K562 (cell line): ENCODE data around the gene DCP2. TPM values are rescaled to one million over a fixed set of nuclear protein-coding genes. Genes with fewer than 3 reads are reported as not detected.

Experiments
- CC2D1A ChIP-seq: fragments of 450-650 bp; IDR thresholded peaks from 2 replicates; pipeline ENCODE4 v1.6.1; 2017; ENCODE audit warnings: mild to moderate bottlenecking
- CEBPB ChIP-seq: fragments of 450-650 bp; IDR thresholded peaks from 2 replicates; pipeline ENCODE4 v1.6.1; 2016; ENCODE audit warnings: missing genetic modification characterization, missing compliant biosample characterization
- CREBBP ChIP-seq: IDR thresholded peaks from one replicate; pipeline ENCODE4 v1.6.1; 2012; ENCODE audit warnings: low read depth, mild to moderate bottlenecking, control low read depth, inconsistent platforms, low read length
- EP400 ChIP-seq: fragments of 450-650 bp; IDR thresholded peaks from 2 replicates; pipeline ENCODE4 v1.6.1; 2017; ENCODE audit warnings: antibody characterized with exemption, mild to moderate bottlenecking, moderate library complexity
- EZH2 ChIP-seq: IDR thresholded peaks from 2 replicates; pipeline ENCODE4 v1.6.1; 2012; ENCODE audit warnings: low read depth, mild to moderate bottlenecking, inconsistent platforms, low read length, borderline replicate concordance
- FOXK1 ChIP-seq: sonication (generic); formaldehyde crosslinking; IDR thresholded peaks from 2 replicates; pipeline ENCODE4 v1.8.0; 2022; ENCODE audit warnings: missing genetic modification reagents, mild to moderate bottlenecking, borderline replicate concordance
- FOXP1 ChIP-seq: sonication (generic); formaldehyde crosslinking; IDR thresholded peaks from 2 replicates; pipeline ENCODE4 v1.8.0; 2022; ENCODE audit warnings: mild to moderate bottlenecking, missing genetic modification reagents
- KAT8 ChIP-seq: fragments of 450-650 bp; IDR thresholded peaks from 2 replicates; pipeline ENCODE4 v1.6.1; 2016; ENCODE audit warnings: low read depth, mild to moderate bottlenecking
- LEF1 ChIP-seq: fragments of 450-650 bp; IDR thresholded peaks from 2 replicates; pipeline ENCODE4 v1.6.1; 2016; ENCODE audit warnings: mild to moderate bottlenecking
- MCM3 ChIP-seq: fragments of 450-650 bp; IDR thresholded peaks from 2 replicates; pipeline ENCODE4 v1.6.1; 2016
- MECOM ChIP-seq: fragments of 250-450 bp; sonication (Bioruptor Pico); IDR thresholded peaks from 2 replicates; pipeline ENCODE4 v1.8.0; 2022; ENCODE audit warnings: inconsistent platforms
- NFIC ChIP-seq: fragments of 450-650 bp; IDR thresholded peaks from 2 replicates; pipeline ENCODE4 v1.6.1; 2017; ENCODE audit warnings: mild to moderate bottlenecking, inconsistent platforms
- NFRKB ChIP-seq: fragments of 450-650 bp; IDR thresholded peaks from 2 replicates; pipeline ENCODE4 v1.6.1; 2016; ENCODE audit warnings: low read depth
- NR4A1 ChIP-seq, 2 experiments: fragments of 250-450 bp in 1 of 2; fragments of 450-650 bp in 1 of 2; sonication (Bioruptor Pico) in 1 of 2; IDR thresholded peaks; 2 replicates each; pipeline versions ENCODE4 v1.4.0 to v1.6.1; 2016 to 2020; ENCODE audit warnings: mild to moderate bottlenecking in 2 of 2, missing compliant biosample characterization in 1 of 2, missing genetic modification characterization in 1 of 2, moderate library complexity in 1 of 2
- SMARCE1 ChIP-seq: fragments of 450-650 bp; IDR thresholded peaks from 2 replicates; pipeline ENCODE4 v1.7.1; 2016; ENCODE audit warnings: mild to moderate bottlenecking
- STAT6 ChIP-seq: sonication (generic); formaldehyde crosslinking; IDR thresholded peaks from 2 replicates; pipeline ENCODE4 v1.8.1; 2023; ENCODE audit warnings: mild to moderate bottlenecking, missing genetic modification reagents
- TFAM ChIP-seq: fragments of 250-450 bp; sonication (Bioruptor Pico); conservative IDR thresholded peaks from 2 replicates; pipeline ENCODE4 v1.5.0; 2021; ENCODE audit warnings: mild to moderate bottlenecking, moderate library complexity
- ZBTB9 ChIP-seq: fragments of 450-650 bp; formaldehyde crosslinking; IDR thresholded peaks from 2 replicates; pipeline ENCODE4 v1.4.0; 2020; ENCODE audit warnings: mild to moderate bottlenecking, moderate library complexity
- ZFP1 ChIP-seq: fragments of 450-650 bp; formaldehyde crosslinking; IDR thresholded peaks from 2 replicates; pipeline ENCODE4 v1.4.0; 2020; ENCODE audit warnings: mild to moderate bottlenecking, mixed read lengths
- ZNF12 ChIP-seq: sonication (generic); formaldehyde crosslinking; IDR thresholded peaks from 2 replicates; pipeline ENCODE4 v1.4.0; 2020; ENCODE audit warnings: mild to moderate bottlenecking, missing genetic modification reagents
- ZNF311 ChIP-seq: fragments of 250-450 bp; sonication (Bioruptor Pico); IDR thresholded peaks from 2 replicates; pipeline ENCODE4 v1.4.0; 2020; ENCODE audit warnings: mild to moderate bottlenecking, moderate library complexity
- ZNF512 ChIP-seq: IDR thresholded peaks from 2 replicates; pipeline ENCODE4 v1.6.1; 2016; ENCODE audit warnings: missing genetic modification characterization, missing compliant biosample characterization
- ZNF655 ChIP-seq: fragments of 250-450 bp; sonication (Bioruptor Pico); IDR thresholded peaks from 2 replicates; pipeline ENCODE4 v1.5.0; 2021
- ZNF699 ChIP-seq: fragments of 250-450 bp; sonication (Bioruptor Pico); IDR thresholded peaks from 2 replicates; pipeline ENCODE4 v1.8.0; 2021; ENCODE audit warnings: mild to moderate bottlenecking, moderate library complexity; ENCODE audit not compliant: insufficient replicate concordance
- polyA plus RNA-seq, 8 experiments: library from polyadenylated mRNA; depleted of rRNA in 4 of 8; stranded (reverse) in 5 of 8; unstranded in 3 of 8; fragments of >200 nt; fragmentation: Nextera tagmentation in 2 of 8; fragmentation: Illumina TruSeq in 1 of 8; extraction: Ambion mirVana in 2 of 8; extraction: Trizol in 1 of 8; gene quantifications; 2 replicates each; pipeline versions ENCODE4 v1.2.1 to v1.2.3, GENCODE V29; 2011 to 2014; ENCODE audit warnings: inconsistent platforms in 1 of 8, missing spikeins in 1 of 8
- total RNA-seq, 7 experiments: library from RNA; depleted of rRNA in 6 of 7; stranded (reverse); fragments of >200 nt in 6 of 7; fragmentation: Illumina TruSeq in 2 of 7; extraction: Trizol in 2 of 7; gene quantifications; 2 replicates each; pipeline versions ENCODE4 v1.2.1 to v1.2.3, GENCODE V29; 2011 to 2021; ENCODE audit warnings: low replicate concordance in 1 of 7

Gene DCP2
- total and polyA plus RNA-seq, 9 of the 15 experiments (the other 6 are each of a cell fraction or from before 2014, with no cell fraction given): 25.9 to 109 (median 46.7) TPM

- peak; percentile 45 for TF ChIP-seq ZNF512 (tag)
- no peak for TF ChIP-seq ZFP1
- no peak for TF ChIP-seq ZNF12 (CRISPR knock-in tag)
- no peak for TF ChIP-seq NR4A1 (CRISPR knock-in tag; IDR thresholded peaks at IDR 0.05)
- peak; percentile 75; the same call in 1 of the 2 replicates for TF ChIP-seq NR4A1 (tag; IDR thresholded peaks at IDR 0.05)
- TF ChIP-seq CREBBP: no peak
- 0 out of 2 replicates have a peak, but pooled peaks have one; percentile 48 for TF ChIP-seq FOXK1 (CRISPR knock-in tag)
- TF ChIP-seq KAT8: 0 out of 2 replicates have a peak, but pooled peaks have one; percentile 17
- TF ChIP-seq MECOM (CRISPR knock-in tag): no peak
- TF ChIP-seq ZNF655 (CRISPR knock-in tag): no peak
- no peak for TF ChIP-seq SMARCE1
- no peak for TF ChIP-seq ZBTB9 (CRISPR knock-in tag)
- peak; percentile 63; the same call in 1 of the 2 replicates for TF ChIP-seq ZNF311
- no peak for TF ChIP-seq TFAM
- TF ChIP-seq FOXP1 (CRISPR knock-in tag): no peak
- peak; percentile 61; the same call in 1 of the 2 replicates for TF ChIP-seq STAT6
- no peak for TF ChIP-seq EP400
- no peak for TF ChIP-seq CC2D1A
- no peak for TF ChIP-seq EZH2
- 0 out of 2 replicates have a peak, but pooled peaks have one; percentile 28 for TF ChIP-seq CEBPB (tag)
- no peak for TF ChIP-seq ZNF699
- no peak for TF ChIP-seq LEF1
- TF ChIP-seq NFIC: no peak
- peak; percentile 90; the same call in 1 of the 2 replicates for TF ChIP-seq NFRKB
- TF ChIP-seq MCM3: no peak
Observed at GRCh38 chr5:112975721-112976431, 722 bp upstream of the DCP2 start (continued).
